ENCODE results near the gene CRYAB. TPM values are rescaled to one million over a fixed set of nuclear protein-coding genes. Genes with fewer than 3 reads are reported as not detected.

CRYAB gene
- total and polyA plus RNA-seq, 2 of the 4 experiments (the other 2 are of a cell fraction) = 6.5 to 19.5 TPM

- intact Hi-C loops (cut with micrococcal nuclease) = no loop called here
- DNase-seq (no peak), ATAC-seq (ENCODE audit: low read depth) (no peak)
- no peak overlapping the region for H4K91ac ChIP-seq (ENCODE audit: insufficient read depth, low read depth, low read length)
- no peak overlapping the region for H3K18ac ChIP-seq (ENCODE audit: low read depth, low read length)
- H3K4ac ChIP-seq (ENCODE audit: low read depth, low read length) = no peak overlapping the region
- no peak overlapping the region for H3K14ac ChIP-seq (replicated peaks; ENCODE audit: low read depth, low read length)
- no peaks in the 10 kb centered on the region for H4K20me1 ChIP-seq (ENCODE audit: insufficient read depth, low read length)
- no peaks in the 10 kb centered on the region; a peak in 2 of 4 replicates for H3K79me1 ChIP-seq (ENCODE audit: low read depth in 1 of 2, low read length in 2 of 2)
- H2AK5ac ChIP-seq (ENCODE audit: low read depth, low read length) = no peak overlapping the region
- dilution Hi-C loops (cut with HindIII; ENCODE audit: low sequenced_read_pairs, unreplicated experiment) = no loop called here
- H3K4me1 ChIP-seq (ENCODE audit: control insufficient read depth, insufficient read depth, low read length) = no peaks in the 10 kb centered on the region
- no peaks in the 10 kb centered on the region for H3K9me1 ChIP-seq (ENCODE audit: insufficient read depth, low read length)
- CTCF ChIA-PET = interaction anchor here (1.1 kb wide), 1 partner anchor 12 kb away, joined by 3 read pairs; no protein-coding TSS in a partner anchor
- TF ChIP-seq RFX5 (IDR thresholded peaks at IDR 0.05; ENCODE audit: low read depth, low read length) = no peak
- TF ChIP-seq RAD21 (IDR thresholded peaks at IDR 0.05; ENCODE audit: low read length) = no peak
- TF ChIP-seq ELK1 (IDR thresholded peaks at IDR 0.05; ENCODE audit: borderline replicate concordance, low read depth, low read length) = no peak
- no peak for TF ChIP-seq MAZ (IDR thresholded peaks at IDR 0.05; ENCODE audit: borderline replicate concordance, low read depth, low read length)
- no peak for TF ChIP-seq NFE2L2 (IDR thresholded peaks at IDR 0.05; ENCODE audit: low read depth, low read length)
- TF ChIP-seq RCOR1 (IDR thresholded peaks at IDR 0.05; ENCODE audit: insufficient replicate concordance, low read length) = no peak
- TF ChIP-seq BHLHE40 (IDR thresholded peaks at IDR 0.05; ENCODE audit: low read depth, low read length) = no peak
- TF ChIP-seq MXI1 (IDR thresholded peaks at IDR 0.05; ENCODE audit: borderline replicate concordance, low read depth, low read length) = no peak
- no peak for TF ChIP-seq CTCF (conservative IDR thresholded peaks at IDR 0.05; ENCODE audit: low read depth, low read length)
- no peak for TF ChIP-seq FOS (IDR thresholded peaks at IDR 0.05; ENCODE audit: low read depth, low read length)
- no peak for TF ChIP-seq CEBPB (IDR thresholded peaks at IDR 0.05; ENCODE audit: low read depth, low read length)
- TF ChIP-seq USF2 (IDR thresholded peaks at IDR 0.05; ENCODE audit: low read depth, low read length) = no peak
- POLR2A ChIA-PET (ENCODE audit: unreplicated experiment) = no interaction called here
- H3K9me3 ChIP-seq (ENCODE audit: control insufficient read depth, insufficient read depth, low read length) = no peaks in the 10 kb centered on the region
- in situ Hi-C loops (cut with MboI; ENCODE audit: low sequenced_read_pairs) = no loop called here
- no peak overlapping the region for H3K4me2 ChIP-seq (ENCODE audit: low read depth, low read length)
- H2BK20ac ChIP-seq (ENCODE audit: low read depth, low read length) = no peak overlapping the region
- no peak overlapping the region for H3K9ac ChIP-seq (ENCODE audit: low read depth, low read length)
- no peak overlapping the region for H4K5ac ChIP-seq (ENCODE audit: low read depth, low read length)
- peak overlapping the region; percentile 37 for H2AK9ac ChIP-seq (replicated peaks; ENCODE audit: low read depth, low read length, poor library complexity)
- H3K56ac ChIP-seq (ENCODE audit: extremely low read depth, insufficient read depth, low read length) = no peak overlapping the region
- no peak overlapping the region for H3K4me3 ChIP-seq (ENCODE audit: insufficient read depth, low read depth, low read length)
- H4K8ac ChIP-seq (ENCODE audit: low read depth in 2 of 2, low read length in 2 of 2) = no peak overlapping the region
- H2BK120ac ChIP-seq (ENCODE audit: low read depth, low read length) = no peak overlapping the region
- H3K27ac ChIP-seq (ENCODE audit: insufficient read depth, low read length) = no peak overlapping the region
- no peaks in the 10 kb centered on the region for H3K27me3 ChIP-seq (ENCODE audit: control insufficient read depth, insufficient read depth, low read length)
- no peak overlapping the region for H3K23ac ChIP-seq (ENCODE audit: low read depth, low read length)
- H3K36me3 ChIP-seq (ENCODE audit: control insufficient read depth, insufficient read depth, low read length) = peaks cover 2% of the 10 kb centered on the region
- 96% methylated on average over 9 of the region's 12 CpGs; no CpG with 5 or more reads in 1 of the 2 experiments for WGBS, 2 experiments (ENCODE audit: extremely low coverage in 2 of 2, insufficient read length in 1 of 2)
- BruUV-seq (replicated peaks) = no TSS peak
- no peak overlapping the region for H2BK5ac ChIP-seq (ENCODE audit: low read depth, low read length, poor library complexity, severe bottlenecking)
- no peak overlapping the region for H2AFZ ChIP-seq (replicated peaks; ENCODE audit: low read length, poor library complexity)
- H2BK15ac ChIP-seq (ENCODE audit: low read depth, low read length) = no peak overlapping the region
These were observed 46.3 kb upstream of the CRYAB start for GRCh38 chr11:111957663-111958444.
